Esophagus muscularis mucosa (tissue), 4 donors: ENCODE data around the gene DOK6.

Experiments
- CTCF ChIP-seq, 3 experiments: fragments of 200-600 bp in 2 of 3; fragments of 450-650 bp in 1 of 3; sonication (generic) in 2 of 3; IDR thresholded peaks; one replicate each; pipeline ENCODE4 v1.5.1; 2017 to 2019; ENCODE audit warnings: antibody characterized with exemption in 3 of 3, mild to moderate bottlenecking in 2 of 3, moderate library complexity in 1 of 3
- EP300 ChIP-seq: sonication (generic); formaldehyde crosslinking; IDR thresholded peaks from one replicate; pipeline ENCODE4 v1.6.1; 2017; ENCODE audit warnings: antibody characterized with exemption
- POLR2A ChIP-seq: fragments of 450-650 bp; IDR thresholded peaks from one replicate; pipeline ENCODE4 v1.6.1; 2017; ENCODE audit warnings: antibody characterized with exemption, moderate library complexity, mild to moderate bottlenecking, low read depth
- POLR2AphosphoS5 ChIP-seq, 2 donors: sonication (generic); formaldehyde crosslinking; IDR thresholded peaks; one replicate each; pipeline ENCODE4 v1.6.1; 2017; ENCODE audit warnings: antibody characterized with exemption in 2 of 2

- TF ChIP-seq CTCF (IDR thresholded peaks at IDR 0.05) (no peak), POLR2A (no peak), EP300 (no peak), POLR2AphosphoS5 (IDR thresholded peaks at IDR 0.05) (no peak)
These were observed 282.5 kb downstream of the DOK6 start for GRCh38 chr18:69683176-69683575.
